ENCODE measurements around the gene PIEZO2.

The PIEZO2 gene

GRCh38 chr18:10875811-10876210 lies 273.6 kb downstream of the PIEZO2 start:
- Histone ChIP-seq H3K4me3 (ENCODE audit: low read depth in 1 of 2, low read length in 2 of 2) (no peak overlapping the region), H3K36me3 (ENCODE audit: insufficient read depth, low read length) (no peaks in the 10 kb centered on the region), H3K27me3 (ENCODE audit: control insufficient read depth in 1 of 2, insufficient read depth in 2 of 2, low read length in 2 of 2) (no peaks in the 10 kb centered on the region), H3K9me3 (ENCODE audit: low read length) (no peaks in the 10 kb centered on the region), H3K4me1 (ENCODE audit: insufficient read depth, low read length) (peaks cover 14% of the 10 kb centered on the region), H3K27ac (ENCODE audit: low read depth, low read length) (no peak overlapping the region), H3K9ac (ENCODE audit: low read length) (no peak overlapping the region)

- H3K9ac ChIP-seq (ENCODE audit: low read length): no peak overlapping the region
- H3K36me3 ChIP-seq (ENCODE audit: insufficient read depth, low read length): no peaks in the 10 kb centered on the region
- no peaks in the 10 kb centered on the region for H3K9me3 ChIP-seq (ENCODE audit: low read length)
- H3K27ac ChIP-seq (ENCODE audit: low read depth, low read length): no peak overlapping the region
- H3K4me3 ChIP-seq (ENCODE audit: low read depth in 1 of 2, low read length in 2 of 2): no peak overlapping the region
- peaks cover 14% of the 10 kb centered on the region for H3K4me1 ChIP-seq (ENCODE audit: insufficient read depth, low read length)
- H3K27me3 ChIP-seq (ENCODE audit: control insufficient read depth in 1 of 2, insufficient read depth in 2 of 2, low read length in 2 of 2): no peaks in the 10 kb centered on the region
Measured at GRCh38 chr18:10872304-10872703, 277.1 kb downstream of the PIEZO2 start.

- Histone ChIP-seq H3K9ac (ENCODE audit: low read length) (no peak overlapping the region), H3K4me3 (ENCODE audit: low read depth in 1 of 2, low read length in 2 of 2) (no peak overlapping the region), H3K9me3 (ENCODE audit: low read length) (no peaks in the 10 kb centered on the region), H3K27me3 (ENCODE audit: control insufficient read depth in 1 of 2, insufficient read depth in 2 of 2, low read length in 2 of 2) (no peaks in the 10 kb centered on the region), H3K27ac (ENCODE audit: low read depth, low read length) (no peak overlapping the region), H3K4me1 (ENCODE audit: insufficient read depth, low read length) (peaks cover 4% of the 10 kb centered on the region), H3K36me3 (ENCODE audit: insufficient read depth, low read length) (no peaks in the 10 kb centered on the region)
Measured at GRCh38 chr18:10864722-10865121, 284.6 kb downstream of the PIEZO2 start.

- Histone ChIP-seq H3K36me3 (ENCODE audit: insufficient read depth, low read length) (no peaks in the 10 kb centered on the region), H3K9me3 (ENCODE audit: low read length) (no peaks in the 10 kb centered on the region), H3K9ac (ENCODE audit: low read length) (no peak overlapping the region), H3K27me3 (ENCODE audit: control insufficient read depth in 1 of 2, insufficient read depth in 2 of 2, low read length in 2 of 2) (no peaks in the 10 kb centered on the region), H3K27ac (ENCODE audit: low read depth, low read length) (no peak overlapping the region), H3K4me3 (ENCODE audit: low read depth in 1 of 2, low read length in 2 of 2) (no peak overlapping the region), H3K4me1 (ENCODE audit: insufficient read depth, low read length) (peaks cover 4% of the 10 kb centered on the region)
Measured at GRCh38 chr18:10863026-10863425, 286.3 kb downstream of the PIEZO2 start.

- no peak overlapping the region for H3K4me3 ChIP-seq (ENCODE audit: low read depth in 1 of 2, low read length in 2 of 2)
- H3K9me3 ChIP-seq (ENCODE audit: low read length): no peaks in the 10 kb centered on the region
- no peaks in the 10 kb centered on the region for H3K36me3 ChIP-seq (ENCODE audit: insufficient read depth, low read length)
- H3K27ac ChIP-seq (ENCODE audit: low read depth, low read length): no peak overlapping the region
- H3K9ac ChIP-seq (ENCODE audit: low read length): no peak overlapping the region
- H3K27me3 ChIP-seq (ENCODE audit: control insufficient read depth in 1 of 2, insufficient read depth in 2 of 2, low read length in 2 of 2): no peaks in the 10 kb centered on the region
- peaks cover 4% of the 10 kb centered on the region for H3K4me1 ChIP-seq (ENCODE audit: insufficient read depth, low read length)
Measured at GRCh38 chr18:10860928-10861327, 288.4 kb downstream of the PIEZO2 start.

- Histone ChIP-seq H3K27ac (ENCODE audit: low read depth, low read length) (no peak overlapping the region), H3K9me3 (ENCODE audit: low read length) (no peaks in the 10 kb centered on the region), H3K27me3 (ENCODE audit: control insufficient read depth in 1 of 2, insufficient read depth in 2 of 2, low read length in 2 of 2) (no peaks in the 10 kb centered on the region), H3K4me1 (ENCODE audit: insufficient read depth, low read length) (peaks cover 4% of the 10 kb centered on the region), H3K36me3 (ENCODE audit: insufficient read depth, low read length) (no peaks in the 10 kb centered on the region), H3K4me3 (ENCODE audit: low read depth in 1 of 2, low read length in 2 of 2) (no peak overlapping the region), H3K9ac (ENCODE audit: low read length) (no peak overlapping the region)
Measured at GRCh38 chr18:10860382-10860781, 289.0 kb downstream of the PIEZO2 start.

- Histone ChIP-seq H3K4me1 (ENCODE audit: insufficient read depth, low read length) (peaks cover 4% of the 10 kb centered on the region), H3K9ac (ENCODE audit: low read length) (no peak overlapping the region), H3K27me3 (ENCODE audit: control insufficient read depth in 1 of 2, insufficient read depth in 2 of 2, low read length in 2 of 2) (no peaks in the 10 kb centered on the region), H3K4me3 (ENCODE audit: low read depth in 1 of 2, low read length in 2 of 2) (no peak overlapping the region), H3K27ac (ENCODE audit: low read depth, low read length) (no peak overlapping the region), H3K9me3 (ENCODE audit: low read length) (no peaks in the 10 kb centered on the region), H3K36me3 (ENCODE audit: insufficient read depth, low read length) (no peaks in the 10 kb centered on the region)
Measured at GRCh38 chr18:10858477-10858876, 290.9 kb downstream of the PIEZO2 start.

- no peak overlapping the region for H3K9ac ChIP-seq (ENCODE audit: low read length)
- no peak overlapping the region for H3K27ac ChIP-seq (ENCODE audit: low read depth, low read length)
- H3K4me1 ChIP-seq (ENCODE audit: insufficient read depth, low read length): peaks cover 8% of the 10 kb centered on the region
Measured at GRCh38 chr18:10856132-10856531, 293.2 kb downstream of the PIEZO2 start.

GRCh38 chr18:10852385-10853303 lies 296.7 kb downstream of the PIEZO2 start:
- Histone ChIP-seq H3K4me3 (ENCODE audit: low read depth in 1 of 2, low read length in 2 of 2) (no peak overlapping the region), H3K9ac (ENCODE audit: low read length) (no peak overlapping the region), H3K9me3 (ENCODE audit: low read length) (no peaks in the 10 kb centered on the region), H3K36me3 (ENCODE audit: insufficient read depth, low read length) (no peaks in the 10 kb centered on the region), H3K4me1 (ENCODE audit: insufficient read depth, low read length) (peaks cover 5% of the 10 kb centered on the region), H3K27ac (ENCODE audit: low read depth, low read length) (no peak overlapping the region), H3K27me3 (ENCODE audit: control insufficient read depth in 1 of 2, insufficient read depth in 2 of 2, low read length in 2 of 2) (no peaks in the 10 kb centered on the region)

More at GRCh38 chr18:10856132-10856531, 293.2 kb downstream of the PIEZO2 start:
- no peaks in the 10 kb centered on the region for H3K36me3 ChIP-seq (ENCODE audit: insufficient read depth, low read length)
- no peaks in the 10 kb centered on the region for H3K27me3 ChIP-seq (ENCODE audit: control insufficient read depth in 1 of 2, insufficient read depth in 2 of 2, low read length in 2 of 2)
- no peaks in the 10 kb centered on the region for H3K9me3 ChIP-seq (ENCODE audit: low read length)
- no peak overlapping the region for H3K4me3 ChIP-seq (ENCODE audit: low read depth in 1 of 2, low read length in 2 of 2)

GRCh38 chr18:10851824-10852319 lies 297.5 kb downstream of the PIEZO2 start:
- H3K27ac ChIP-seq (ENCODE audit: low read depth, low read length): no peak overlapping the region

GRCh38 chr18:10850840-10851239 lies 298.5 kb downstream of the PIEZO2 start:
- no peak overlapping the region for H3K4me3 ChIP-seq (ENCODE audit: low read depth in 1 of 2, low read length in 2 of 2)
- H3K9me3 ChIP-seq (ENCODE audit: low read length): no peaks in the 10 kb centered on the region
- no peaks in the 10 kb centered on the region for H3K36me3 ChIP-seq (ENCODE audit: insufficient read depth, low read length)
- no peak overlapping the region for H3K9ac ChIP-seq (ENCODE audit: low read length)
- H3K4me1 ChIP-seq (ENCODE audit: insufficient read depth, low read length): peaks cover 5% of the 10 kb centered on the region
- H3K27me3 ChIP-seq (ENCODE audit: control insufficient read depth in 1 of 2, insufficient read depth in 2 of 2, low read length in 2 of 2): no peaks in the 10 kb centered on the region
- H3K27ac ChIP-seq (ENCODE audit: low read depth, low read length): no peak overlapping the region

More at GRCh38 chr18:10851824-10852319, 297.5 kb downstream of the PIEZO2 start:
- Histone ChIP-seq H3K9ac (ENCODE audit: low read length) (no peak overlapping the region), H3K4me3 (ENCODE audit: low read depth in 1 of 2, low read length in 2 of 2) (no peak overlapping the region), H3K27me3 (ENCODE audit: control insufficient read depth in 1 of 2, insufficient read depth in 2 of 2, low read length in 2 of 2) (no peaks in the 10 kb centered on the region), H3K4me1 (ENCODE audit: insufficient read depth, low read length) (peaks cover 5% of the 10 kb centered on the region), H3K9me3 (ENCODE audit: low read length) (no peaks in the 10 kb centered on the region), H3K36me3 (ENCODE audit: insufficient read depth, low read length) (no peaks in the 10 kb centered on the region)

GRCh38 chr18:10850216-10850615 lies 299.2 kb downstream of the PIEZO2 start:
- no peaks in the 10 kb centered on the region for H3K27me3 ChIP-seq (ENCODE audit: control insufficient read depth in 1 of 2, insufficient read depth in 2 of 2, low read length in 2 of 2)
- peaks cover 5% of the 10 kb centered on the region for H3K4me1 ChIP-seq (ENCODE audit: insufficient read depth, low read length)
- no peaks in the 10 kb centered on the region for H3K9me3 ChIP-seq (ENCODE audit: low read length)
- no peak overlapping the region for H3K9ac ChIP-seq (ENCODE audit: low read length)
- H3K27ac ChIP-seq (ENCODE audit: low read depth, low read length): no peak overlapping the region
- H3K4me3 ChIP-seq (ENCODE audit: low read depth in 1 of 2, low read length in 2 of 2): no peak overlapping the region
- H3K36me3 ChIP-seq (ENCODE audit: insufficient read depth, low read length): no peaks in the 10 kb centered on the region

All from muscle layer of colon (tissue), 2 donors.